Activated naive CD8-positive, alpha-beta T cell treated with anti-CD3 and anti-CD28 coated beads for 36 hours (primary cell): Measurements from ENCODE around the gene ZNF827. TPM values are rescaled to one million over a fixed set of nuclear protein-coding genes. Genes with fewer than 3 reads are reported as not detected.

Experiments
- DNase-seq: peaks from one replicate; pipeline ENCODE4 v3.0.0; 2021
- H3K27ac Mint-ChIP-seq: one replicate; pipeline ENCODE4 v1.8.0; 2022; ENCODE audit warnings: mild to moderate bottlenecking, moderate library complexity, mixed read lengths
- H3K27me3 Mint-ChIP-seq: one replicate; pipeline ENCODE4 v1.8.0; 2022; ENCODE audit warnings: mild to moderate bottlenecking, mixed read lengths
- H3K36me3 Mint-ChIP-seq: one replicate; pipeline ENCODE4 v1.8.0; 2021; ENCODE audit warnings: mild to moderate bottlenecking, mixed read lengths
- H3K4me1 Mint-ChIP-seq: one replicate; pipeline ENCODE4 v1.8.0; 2021; ENCODE audit warnings: mixed read lengths
- H3K4me3 Mint-ChIP-seq: one replicate; pipeline ENCODE4 v1.8.0; 2022; ENCODE audit warnings: mild to moderate bottlenecking, moderate library complexity, mixed read lengths
- H3K9me3 Mint-ChIP-seq: one replicate; pipeline ENCODE4 v1.8.0; 2022; ENCODE audit warnings: mixed read lengths
- total RNA-seq, 2 experiments: library from RNA; stranded (reverse); gene quantifications; one replicate each; pipeline ENCODE4 v1.2.3, GENCODE V29; 2021

Gene ZNF827
- total RNA-seq, 2 experiments from 2014 or later = 22.8 to 23.0 TPM

- no peak overlapping the region for H3K27ac Mint-ChIP-seq
- no peaks in the 10 kb centered on the region for H3K27me3 Mint-ChIP-seq
- peaks cover 2% of the 10 kb centered on the region for H3K4me1 Mint-ChIP-seq
Observed at GRCh38 chr4:145796346-145796745, 142.3 kb downstream of the ZNF827 start.

GRCh38 chr4:145795521-145795920, 143.1 kb downstream of the ZNF827 start:
- H3K9me3 Mint-ChIP-seq = no peaks in the 10 kb centered on the region
- H3K4me1 Mint-ChIP-seq = peaks cover 5% of the 10 kb centered on the region

More at GRCh38 chr4:145796346-145796745, 142.3 kb downstream of the ZNF827 start:
- Mint-ChIP-seq H3K9me3 (no peaks in the 10 kb centered on the region), H3K4me3 (no peak overlapping the region), H3K36me3 (peaks cover 44% of the 10 kb centered on the region)
- no peak for DNase-seq

GRCh38 chr4:145792429-145792828, 146.2 kb downstream of the ZNF827 start:
- H3K4me3 Mint-ChIP-seq = no peak overlapping the region
- no peak overlapping the region for H3K27ac Mint-ChIP-seq
- H3K27me3 Mint-ChIP-seq = no peaks in the 10 kb centered on the region
- H3K9me3 Mint-ChIP-seq = no peaks in the 10 kb centered on the region
- H3K36me3 Mint-ChIP-seq = peaks cover 38% of the 10 kb centered on the region
- H3K4me1 Mint-ChIP-seq = peaks cover 3% of the 10 kb centered on the region
- DNase-seq = no peak

More at GRCh38 chr4:145795521-145795920, 143.1 kb downstream of the ZNF827 start:
- peaks cover 45% of the 10 kb centered on the region for H3K36me3 Mint-ChIP-seq
- H3K27ac Mint-ChIP-seq = no peak overlapping the region
- DNase-seq = no peak
- no peak overlapping the region for H3K4me3 Mint-ChIP-seq
- no peaks in the 10 kb centered on the region for H3K27me3 Mint-ChIP-seq

GRCh38 chr4:145791988-145792387, 146.6 kb downstream of the ZNF827 start:
- peaks cover 3% of the 10 kb centered on the region for H3K4me1 Mint-ChIP-seq
- no peak for DNase-seq

DNA sequence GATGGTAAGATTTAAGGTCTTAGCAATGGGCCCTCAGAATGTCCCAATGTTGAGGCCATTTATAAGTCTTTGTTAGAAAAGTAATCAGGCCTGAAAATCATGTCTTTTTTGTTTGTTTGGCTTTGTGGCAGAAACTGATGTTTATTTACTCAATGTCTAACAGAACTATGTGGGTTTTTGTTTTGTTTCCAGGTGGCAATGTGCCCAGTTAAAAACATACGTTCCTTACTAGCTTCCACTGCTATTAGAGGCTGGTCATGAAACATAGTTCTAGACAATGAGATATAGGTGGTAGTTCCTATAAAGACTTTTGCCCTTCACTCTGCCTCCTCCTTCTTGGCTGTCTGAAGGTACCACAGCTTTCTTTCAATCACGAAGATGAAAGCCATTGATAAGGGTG, 149.9 kb downstream of the ZNF827 start:
- no peak for DNase-seq
- H3K9me3 Mint-ChIP-seq = peaks cover 12% of the 10 kb centered on the region
- no peak overlapping the region for H3K4me3 Mint-ChIP-seq
- no peaks in the 10 kb centered on the region for H3K27me3 Mint-ChIP-seq
- peaks cover 18% of the 10 kb centered on the region for H3K4me1 Mint-ChIP-seq
- H3K27ac Mint-ChIP-seq = no peak overlapping the region
- peaks cover 51% of the 10 kb centered on the region for H3K36me3 Mint-ChIP-seq

More at GRCh38 chr4:145791988-145792387, 146.6 kb downstream of the ZNF827 start:
- Mint-ChIP-seq H3K9me3 (no peaks in the 10 kb centered on the region), H3K27ac (no peak overlapping the region), H3K4me3 (no peak overlapping the region), H3K36me3 (peaks cover 41% of the 10 kb centered on the region), H3K27me3 (no peaks in the 10 kb centered on the region)

- Mint-ChIP-seq H3K36me3 (peaks cover 63% of the 10 kb centered on the region), H3K27ac (no peak overlapping the region), H3K27me3 (no peaks in the 10 kb centered on the region), H3K4me3 (no peak overlapping the region), H3K9me3 (peaks cover 16% of the 10 kb centered on the region), H3K4me1 (peaks cover 25% of the 10 kb centered on the region)
- DNase-seq = no peak
Observed at GRCh38 chr4:145786830-145787229, 151.8 kb downstream of the ZNF827 start.

DNA sequence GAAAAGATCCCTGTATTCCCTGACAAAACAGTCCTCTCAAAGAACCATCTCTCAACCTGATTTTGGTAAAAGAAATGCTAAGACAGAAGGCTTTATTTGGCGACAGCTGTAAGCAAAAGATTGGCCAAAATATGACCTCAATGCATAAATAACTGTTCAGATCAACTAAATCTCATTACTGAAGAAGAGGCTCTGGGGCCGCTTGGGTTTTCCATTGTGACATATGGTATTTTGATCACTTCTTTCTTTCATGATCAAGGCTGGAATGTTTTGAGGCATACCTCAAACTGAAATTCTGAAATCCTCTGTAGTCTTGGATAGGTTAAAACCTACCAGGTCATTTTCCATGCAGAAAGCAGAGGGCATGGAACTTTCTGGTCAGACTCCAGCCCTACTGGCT, 152.4 kb downstream of the ZNF827 start:
- H3K27me3 Mint-ChIP-seq = no peaks in the 10 kb centered on the region
- no peak for DNase-seq
- peaks cover 66% of the 10 kb centered on the region for H3K36me3 Mint-ChIP-seq
- no peak overlapping the region for H3K4me3 Mint-ChIP-seq
- no peak overlapping the region for H3K27ac Mint-ChIP-seq
- peaks cover 16% of the 10 kb centered on the region for H3K9me3 Mint-ChIP-seq
- H3K4me1 Mint-ChIP-seq = peaks cover 28% of the 10 kb centered on the region

DNA sequence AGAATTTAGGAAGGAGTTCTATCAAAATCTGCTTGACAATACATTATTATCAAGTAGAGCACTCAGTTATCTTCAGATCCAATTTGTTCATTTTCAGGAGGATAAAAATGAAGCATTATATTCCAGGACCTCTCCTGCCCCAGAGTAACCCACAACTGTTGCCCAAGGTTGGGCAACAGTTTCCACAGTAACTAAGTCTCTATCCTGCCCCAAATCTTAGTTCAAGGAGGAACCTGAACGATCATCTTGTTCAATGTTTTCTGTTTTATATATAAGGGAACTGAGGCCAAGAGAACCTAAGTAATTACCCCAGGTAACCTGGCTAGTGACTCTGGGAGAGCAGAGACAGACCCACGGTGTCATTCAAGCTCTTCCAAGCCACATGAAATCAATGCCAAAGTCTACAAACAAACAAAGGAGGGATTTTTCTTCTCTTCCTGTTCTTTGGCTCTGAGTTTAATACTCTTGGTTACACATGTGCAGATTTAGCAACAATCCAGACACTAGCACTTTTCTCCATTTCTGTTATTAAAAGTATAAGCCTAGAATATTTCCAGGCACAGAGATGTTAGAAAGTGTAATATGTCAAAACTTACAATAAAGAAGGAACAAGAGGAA, 153.1 kb downstream of the ZNF827 start:
- Mint-ChIP-seq H3K4me3 (no peak overlapping the region), H3K36me3 (peaks cover 65% of the 10 kb centered on the region), H3K4me1 (peaks cover 25% of the 10 kb centered on the region), H3K27me3 (no peaks in the 10 kb centered on the region), H3K27ac (no peak overlapping the region), H3K9me3 (peaks cover 16% of the 10 kb centered on the region)
- no peak for DNase-seq

- H3K9me3 Mint-ChIP-seq = peaks cover 16% of the 10 kb centered on the region
- H3K4me3 Mint-ChIP-seq = no peak overlapping the region
- no peak for DNase-seq
- peaks cover 66% of the 10 kb centered on the region for H3K36me3 Mint-ChIP-seq
- peak overlapping the region; percentile 84 for H3K27ac Mint-ChIP-seq
- H3K27me3 Mint-ChIP-seq = no peaks in the 10 kb centered on the region
- peaks cover 27% of the 10 kb centered on the region for H3K4me1 Mint-ChIP-seq
Observed at GRCh38 chr4:145784036-145784435, 154.6 kb downstream of the ZNF827 start.

DNA sequence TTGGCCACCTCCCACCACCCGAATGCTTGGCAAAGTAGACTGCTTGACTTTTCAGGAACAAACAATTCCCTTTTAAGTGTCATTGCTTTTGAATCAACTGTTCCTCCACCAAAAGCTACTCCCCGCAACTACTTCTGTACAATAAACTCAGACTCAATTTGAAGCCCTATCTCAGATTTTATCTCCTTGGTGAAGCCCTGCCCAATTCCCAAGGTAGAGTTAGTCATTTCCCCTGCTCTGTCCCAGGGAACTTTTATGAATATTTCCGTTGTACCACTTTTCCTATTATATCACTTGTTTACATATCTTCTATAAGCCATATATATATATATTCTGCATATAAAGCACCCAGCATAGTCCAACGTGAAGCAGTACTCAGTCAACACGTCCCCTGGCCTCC, 155.9 kb downstream of the ZNF827 start:
- H3K27ac Mint-ChIP-seq = no peak overlapping the region
- H3K36me3 Mint-ChIP-seq = peaks cover 70% of the 10 kb centered on the region

DNA sequence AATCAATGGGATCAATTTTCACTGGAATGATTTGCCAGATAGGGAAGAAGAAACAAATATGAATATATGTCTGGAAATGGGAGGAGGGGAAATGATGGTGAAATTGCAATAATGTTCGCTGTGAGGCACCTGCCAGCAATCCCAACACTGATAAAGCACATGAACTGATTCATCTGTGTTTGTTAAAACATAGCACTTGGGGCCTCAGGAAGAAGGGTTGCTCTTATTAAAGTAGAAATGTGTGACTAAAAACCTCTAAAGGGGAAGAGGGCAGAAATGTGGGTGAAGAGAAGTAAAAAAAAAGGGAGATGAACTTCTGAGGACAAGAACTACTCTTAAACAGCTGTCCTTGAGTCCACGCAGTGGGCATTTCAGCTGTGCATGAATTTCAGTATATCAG, 157.3 kb downstream of the ZNF827 start:
- H3K4me1 Mint-ChIP-seq = peaks cover 21% of the 10 kb centered on the region
- DNase-seq = no peak
- H3K27ac Mint-ChIP-seq = no peak overlapping the region
- no peak overlapping the region for H3K4me3 Mint-ChIP-seq
- H3K36me3 Mint-ChIP-seq = peaks cover 61% of the 10 kb centered on the region
- H3K9me3 Mint-ChIP-seq = peaks cover 16% of the 10 kb centered on the region
- H3K27me3 Mint-ChIP-seq = no peaks in the 10 kb centered on the region

More for the DNA sequence above, 155.9 kb downstream of the ZNF827 start:
- no peak for DNase-seq
- Mint-ChIP-seq H3K27me3 (no peaks in the 10 kb centered on the region), H3K4me1 (peaks cover 27% of the 10 kb centered on the region), H3K9me3 (peaks cover 16% of the 10 kb centered on the region), H3K4me3 (no peak overlapping the region)

- Mint-ChIP-seq H3K9me3 (peaks cover 8% of the 10 kb centered on the region), H3K4me1 (peaks cover 17% of the 10 kb centered on the region), H3K4me3 (no peak overlapping the region), H3K27me3 (no peaks in the 10 kb centered on the region), H3K36me3 (peaks cover 51% of the 10 kb centered on the region), H3K27ac (no peak overlapping the region)
- DNase-seq = no peak
Observed at GRCh38 chr4:145779319-145779801, 159.3 kb downstream of the ZNF827 start.

DNA sequence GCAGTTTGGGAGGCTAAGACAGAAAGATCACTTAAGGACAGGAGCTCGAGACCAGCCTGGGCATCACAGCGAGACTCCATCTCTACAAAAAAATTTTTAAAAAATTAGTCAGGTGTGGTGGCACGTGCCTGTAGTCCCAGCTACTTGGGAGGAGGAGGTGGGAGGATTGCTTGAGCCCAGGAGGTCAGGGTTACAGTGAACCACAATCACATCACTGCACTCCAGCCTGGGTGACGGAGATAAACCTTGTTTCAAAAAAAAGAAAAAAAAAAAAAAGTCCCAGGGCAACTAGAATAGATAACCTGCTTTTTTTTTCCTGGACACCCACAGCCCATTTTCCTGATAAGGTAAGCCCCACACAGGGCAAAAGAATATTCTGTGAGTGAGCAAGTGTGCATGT, 162.4 kb downstream of the ZNF827 start:
- Mint-ChIP-seq H3K4me1 (peaks cover 11% of the 10 kb centered on the region), H3K4me3 (no peak overlapping the region), H3K27ac (no peak overlapping the region), H3K36me3 (peaks cover 41% of the 10 kb centered on the region), H3K27me3 (no peaks in the 10 kb centered on the region), H3K9me3 (no peaks in the 10 kb centered on the region)
- no peak for DNase-seq

DNA sequence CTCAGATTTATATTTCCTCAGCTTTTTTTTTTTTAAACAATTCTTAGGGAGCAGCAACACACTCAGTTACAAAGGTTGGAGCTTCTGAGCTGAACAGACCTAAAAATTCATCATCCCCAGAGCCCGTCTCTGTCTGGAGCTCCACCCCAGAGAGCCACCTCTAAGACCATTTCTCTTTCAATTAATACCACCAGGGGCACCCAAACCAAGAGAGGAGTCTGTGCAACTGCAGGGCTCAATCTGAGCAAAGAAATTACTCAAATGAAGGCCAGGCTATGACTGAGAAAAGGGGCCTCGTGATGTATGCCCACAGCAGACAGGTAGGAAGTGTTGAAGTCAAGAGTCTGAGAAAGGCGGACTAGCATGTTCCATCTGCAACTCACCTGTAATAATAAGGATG, 163.2 kb downstream of the ZNF827 start:
- H3K27ac Mint-ChIP-seq = no peak overlapping the region
- no peak for DNase-seq
- H3K4me1 Mint-ChIP-seq = peaks cover 11% of the 10 kb centered on the region
- H3K9me3 Mint-ChIP-seq = no peaks in the 10 kb centered on the region
- H3K36me3 Mint-ChIP-seq = peaks cover 41% of the 10 kb centered on the region
- no peaks in the 10 kb centered on the region for H3K27me3 Mint-ChIP-seq
- H3K4me3 Mint-ChIP-seq = no peak overlapping the region

- H3K27ac Mint-ChIP-seq = peak overlapping the region; percentile 11
- no peak overlapping the region for H3K4me3 Mint-ChIP-seq
- no peaks in the 10 kb centered on the region for H3K9me3 Mint-ChIP-seq
- no peaks in the 10 kb centered on the region for H3K27me3 Mint-ChIP-seq
- H3K36me3 Mint-ChIP-seq = peaks cover 44% of the 10 kb centered on the region
- H3K4me1 Mint-ChIP-seq = peaks cover 9% of the 10 kb centered on the region
- DNase-seq = no peak
Observed at GRCh38 chr4:145774473-145774872, 164.2 kb downstream of the ZNF827 start.

DNA sequence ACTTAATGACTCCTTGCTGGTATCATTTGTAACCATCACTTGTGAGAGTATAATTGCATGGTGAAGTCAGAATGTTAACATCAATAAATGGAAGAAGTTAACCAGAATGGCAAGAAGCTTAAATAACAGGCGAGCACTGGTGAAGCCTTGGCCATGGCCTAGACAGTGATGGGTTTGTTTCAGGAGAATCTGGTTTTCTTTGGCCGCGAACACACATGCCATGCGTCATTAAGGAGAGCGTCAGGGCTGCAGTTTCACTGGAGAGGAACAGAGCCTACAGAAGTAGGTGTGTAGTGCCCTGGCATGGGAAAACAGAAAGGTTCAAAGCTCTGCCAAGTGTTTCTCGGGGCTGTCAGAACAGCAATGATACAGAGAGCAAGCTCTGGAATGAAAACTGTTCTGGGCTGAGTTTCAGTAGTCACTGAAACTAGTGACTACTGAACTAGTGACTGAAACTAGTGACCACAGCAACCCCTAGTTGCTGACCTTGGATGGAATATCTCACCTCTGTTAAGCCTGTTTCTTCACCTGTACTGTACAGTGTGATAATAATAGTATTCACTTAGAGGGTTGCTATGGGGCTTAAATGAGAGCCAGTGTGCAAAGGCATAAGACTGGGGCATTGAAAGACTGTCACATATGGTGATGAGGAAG, 164.9 kb downstream of the ZNF827 start:
- H3K27me3 Mint-ChIP-seq = no peaks in the 10 kb centered on the region
- no peak for DNase-seq
- H3K36me3 Mint-ChIP-seq = peaks cover 42% of the 10 kb centered on the region
- H3K27ac Mint-ChIP-seq = peak overlapping the region; percentile 11
- H3K4me3 Mint-ChIP-seq = no peak overlapping the region
- H3K9me3 Mint-ChIP-seq = no peaks in the 10 kb centered on the region
- H3K4me1 Mint-ChIP-seq = peaks cover 9% of the 10 kb centered on the region
